Ovary (tissue), 9 donors: ENCODE results near the gene PLPP3. TPM values are rescaled to one million over a fixed set of nuclear protein-coding genes. Genes with fewer than 3 reads are reported as not detected.

ENCODE experiments used
- DNase-seq, 5 donors: peaks; one replicate each; pipeline ENCODE4 v3.0.0-alpha.2; 2019 to 2020
- H3K27ac ChIP-seq, 2 donors: fragments of 200-600 bp; one replicate each; pipeline versions ENCODE4 v1.5.1 to v1.8.0; 2019 to 2022
- H3K27me3 ChIP-seq: fragments of 200-600 bp; one replicate; pipeline ENCODE4 v1.8.0; 2022
- H3K36me3 ChIP-seq: fragments of 200-600 bp; sonication (generic); one replicate; pipeline ENCODE4 v1.5.1; 2019
- H3K4me1 ChIP-seq: one replicate; pipeline ENCODE4 v1.8.1; 2013; ENCODE audit warnings: mild to moderate bottlenecking, moderate library complexity; ENCODE audit not compliant: insufficient read depth
- H3K4me3 ChIP-seq: fragments of 200-600 bp; sonication (generic); one replicate; pipeline ENCODE4 v1.5.1; 2017
- H3K9me3 ChIP-seq, 2 donors: fragments of 200-600 bp in 1 of 2; sonication (generic) in 1 of 2; one replicate each; pipeline versions ENCODE4 v1.5.1 to v1.8.1; 2013 to 2019; ENCODE audit warnings: mild to moderate bottlenecking in 1 of 2, moderate library complexity in 1 of 2
- CTCF ChIP-seq, 3 donors: fragments of 450-650 bp in 2 of 3; fragments of 200-600 bp in 1 of 3; IDR thresholded peaks; one replicate each; pipeline versions ENCODE4 v1.5.1 to v1.8.0; 2016 to 2022; ENCODE audit warnings: antibody characterized with exemption in 3 of 3, mild to moderate bottlenecking in 1 of 3
- EP300 ChIP-seq: sonication (generic); formaldehyde crosslinking; IDR thresholded peaks from one replicate; pipeline ENCODE4 v1.6.1; 2017; ENCODE audit warnings: antibody characterized with exemption
- POLR2A ChIP-seq: fragments of 450-650 bp; IDR thresholded peaks from one replicate; pipeline ENCODE4 v1.6.1; 2017; ENCODE audit warnings: antibody characterized with exemption, mild to moderate bottlenecking, moderate library complexity
- WGBS, 3 donors: extraction: QIAGEN DNeasy Blood & Tissue Kit in 1 of 3; methylation state at CpG; one replicate each; pipeline versions ENCODE4 v1.1.5 to v1.1.7; 2013 to 2017; 5-methylcytosine and 5-hydroxymethylcytosine counted together
- intact Hi-C, 4 donors: fragments of 100-400 bp; cut with DNase I; formaldehyde crosslinking; loops; one replicate each; pipeline versions ENCODE4 v1.11.0 to v1.15.1; 2022 to 2023
- polyA plus RNA-seq, 2 donors: library from polyadenylated mRNA; stranded (reverse); fragments of 200-250 nt in 1 of 2; fragments of 350-450 nt in 1 of 2; fragmentation: Illumina TruSeq in 1 of 2; extraction: RNeasy Lipid Tissue Mini Kit (QIAGEN cat#74804) in 1 of 2; gene quantifications; one replicate each; pipeline ENCODE4 v1.2.3, GENCODE V29; 2013 to 2014
- total RNA-seq, 7 donors: library from RNA; depleted of rRNA in 2 of 7; stranded (reverse); fragments of >200 nt in 2 of 7; fragmentation: NEBNext Ultra II Directional in 3 of 7; extraction: Animal tissue kit (Norgen Biotek cat#: 25700) in 3 of 7; gene quantifications; one replicate each; pipeline versions ENCODE4 v1.1.0 to v1.2.4, GENCODE V29; 2016 to 2023
- donor health status: DM: no; HTN: no; CAD: no; lungs with moderate emphysema.
- donor health status: DM: no; HTN: no; CAD: no.
- donor health status: Bipolar disorder and iron deficiency.
- donor health status: DM: yes; HTN: yes; CAD: no.
- donor health status: DM: no; HTN: no; CAD: no.
- donor health status: DM: yes; HTN: yes; CAD: no.

PLPP3 gene
- total and polyA plus RNA-seq, 9 donors: 51.4 to 188 (median 125) TPM

- DNase-seq: no peak
- H3K27me3 ChIP-seq: no peaks in the 10 kb centered on the region
- TF ChIP-seq CTCF (IDR thresholded peaks at IDR 0.05) (no peak), EP300 (no peak), POLR2A (no peak)
- H3K4me1 ChIP-seq: peaks cover 16% of the 10 kb centered on the region
- 66 to 85% (median 73%) methylated on average over 1 of the region's 1 CpG for WGBS, 3 donors
- no peak overlapping the region for H3K27ac ChIP-seq
- no peaks in the 10 kb centered on the region for H3K9me3 ChIP-seq
- intact Hi-C loops: no loop called here
- H3K4me3 ChIP-seq: no peak overlapping the region
- no peaks in the 10 kb centered on the region for H3K36me3 ChIP-seq
Observed at GRCh38 chr1:56501426-56501825, 77.9 kb downstream of the PLPP3 start.

GRCh38 chr1:56496821-56497772 is 82.3 kb downstream of the PLPP3 start:
- H3K4me3 ChIP-seq: no peak overlapping the region
- peaks cover 7% of the 10 kb centered on the region for H3K4me1 ChIP-seq
- TF ChIP-seq EP300 (no peak), CTCF (IDR thresholded peaks at IDR 0.05) (no peak), POLR2A (no peak)
- H3K27ac ChIP-seq: no peak overlapping the region
- no peak for DNase-seq
- H3K27me3 ChIP-seq: no peaks in the 10 kb centered on the region
- H3K9me3 ChIP-seq: no peaks in the 10 kb centered on the region
- intact Hi-C loops: no loop called here
- 75 to 78% (median 77%) methylated on average over 12 of the region's 12 CpGs for WGBS, 3 donors
- no peaks in the 10 kb centered on the region for H3K36me3 ChIP-seq

GRCh38 chr1:56496158-56496557 is 83.2 kb downstream of the PLPP3 start:
- Histone ChIP-seq H3K36me3 (no peaks in the 10 kb centered on the region), H3K4me1 (peaks cover 7% of the 10 kb centered on the region), H3K9me3 (no peaks in the 10 kb centered on the region), H3K27me3 (no peaks in the 10 kb centered on the region), H3K4me3 (no peak overlapping the region), H3K27ac (no peak overlapping the region)
- intact Hi-C loops: no loop called here
- no peak for DNase-seq
- no peak for TF ChIP-seq CTCF (IDR thresholded peaks at IDR 0.05)
- no peak for TF ChIP-seq POLR2A
- TF ChIP-seq EP300: no peak
- 31 to 34% (median 31%) methylated on average over 2 of the region's 2 CpGs for WGBS, 3 donors

- H3K27me3 ChIP-seq: no peaks in the 10 kb centered on the region
- intact Hi-C loops: no loop called here
- H3K27ac ChIP-seq: no peak overlapping the region
- peaks cover 7% of the 10 kb centered on the region for H3K4me1 ChIP-seq
- no peak overlapping the region for H3K4me3 ChIP-seq
- no peaks in the 10 kb centered on the region for H3K36me3 ChIP-seq
- H3K9me3 ChIP-seq: no peaks in the 10 kb centered on the region
- DNase-seq: no peak
- no peak for TF ChIP-seq POLR2A
- WGBS, 3 donors: 87 to 92% (median 89%) methylated on average over 10 of the region's 10 CpGs
Observed at GRCh38 chr1:56495538-56495937, 83.8 kb downstream of the PLPP3 start.

- no peak overlapping the region for H3K27ac ChIP-seq
- peaks cover 3% of the 10 kb centered on the region for H3K4me1 ChIP-seq
- H3K36me3 ChIP-seq: no peaks in the 10 kb centered on the region
- H3K9me3 ChIP-seq: no peaks in the 10 kb centered on the region
- WGBS, 3 donors: 62 to 67% (median 63%) methylated on average over 5 of the region's 5 CpGs
- no peak for DNase-seq
- intact Hi-C loops: no loop called here
- TF ChIP-seq POLR2A: no peak
- no peak for TF ChIP-seq EP300
- no peaks in the 10 kb centered on the region for H3K27me3 ChIP-seq
- H3K4me3 ChIP-seq: no peak overlapping the region
Observed at GRCh38 chr1:56494306-56494705, 85.1 kb downstream of the PLPP3 start.
